ENCODE data around the gene CDCP2.

Gene CDCP2

DNA sequence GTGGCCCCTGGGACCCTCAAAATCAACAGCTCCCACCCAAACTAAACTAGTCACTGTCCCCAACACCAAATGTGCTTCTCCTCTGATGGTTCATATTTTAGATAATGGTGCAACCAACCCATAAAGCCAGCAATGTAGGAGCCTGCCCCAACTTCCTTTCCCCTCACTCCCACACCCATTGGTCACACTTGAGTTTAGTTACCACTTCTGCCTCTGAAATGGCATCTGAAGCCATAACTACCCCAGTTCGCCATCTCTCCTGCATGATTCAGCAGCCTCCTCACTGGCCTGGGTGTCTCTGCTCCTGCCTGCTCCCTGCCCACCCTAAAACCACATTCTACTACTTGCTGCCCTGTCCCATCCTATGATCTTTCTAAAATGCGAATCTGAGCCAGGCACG lies 3.4 kb upstream of the CDCP2 start:
- Histone ChIP-seq H2AFZ (ENCODE audit: low read length, unreplicated experiment) (no peak overlapping the region), H3K79me2 (ENCODE audit: control insufficient read depth, insufficient read depth, low read length, unreplicated experiment) (no peaks in the 10 kb centered on the region), H3K27ac (ENCODE audit: low read depth, low read length) (no peak overlapping the region), H3K36me3 (ENCODE audit: insufficient read depth, low read length) (no peaks in the 10 kb centered on the region), H3K27me3 (ENCODE audit: insufficient read depth, low read length) (no peaks in the 10 kb centered on the region), H3K4me3 (ENCODE audit: low read depth, low read length) (no peak overlapping the region), H3K4me1 (ENCODE audit: control insufficient read depth, insufficient read depth, low read length, unreplicated experiment) (peaks cover 21% of the 10 kb centered on the region)

DNA sequence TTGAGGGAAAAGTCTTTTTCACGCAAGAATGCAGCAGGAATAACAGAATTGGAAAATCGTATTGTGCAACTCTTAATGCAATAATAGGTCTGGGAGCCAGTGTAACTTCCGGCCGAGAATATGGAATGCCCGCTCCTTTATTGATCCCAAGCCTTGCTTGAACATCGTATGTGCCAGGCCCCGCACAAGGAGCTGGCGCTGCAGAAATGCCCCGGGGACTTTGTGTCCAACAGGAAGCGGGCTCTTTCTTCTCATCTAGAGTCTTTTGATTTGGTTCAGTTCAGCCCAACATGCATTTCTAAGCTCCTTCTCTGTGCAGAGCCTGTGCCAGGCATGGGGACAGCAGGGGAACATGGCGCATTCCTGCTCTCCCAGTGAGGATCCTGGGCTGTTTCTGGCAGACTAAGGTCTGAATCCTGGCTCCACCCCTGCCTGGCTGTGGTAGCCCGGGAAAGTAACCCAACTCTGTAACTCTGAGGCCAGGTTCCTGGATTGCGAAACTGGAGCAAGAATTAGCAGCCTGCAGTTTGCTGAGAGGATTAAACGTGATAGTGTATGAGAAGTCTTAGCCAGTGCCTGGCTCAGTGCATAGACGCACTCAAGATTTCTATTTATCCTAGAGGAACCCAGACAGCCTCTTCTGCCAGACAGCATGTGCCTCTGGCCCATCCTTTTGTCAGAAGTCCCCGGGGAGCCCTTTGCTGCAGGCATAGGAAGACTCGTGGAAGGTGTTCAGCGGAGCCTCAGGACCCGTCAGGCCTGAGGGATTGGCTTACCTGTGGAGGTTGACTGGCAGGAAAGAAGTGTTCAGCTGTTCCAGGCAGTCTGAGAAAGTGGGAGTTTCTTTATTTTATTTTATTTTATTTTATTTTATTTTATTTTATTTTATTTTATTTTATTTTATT lies 987 bp upstream of the CDCP2 start:
- H3K27ac ChIP-seq (ENCODE audit: low read depth, low read length) = no peak overlapping the region; the same call in 1 of the 2 replicates
- no peaks in the 10 kb centered on the region for H3K79me2 ChIP-seq (ENCODE audit: control insufficient read depth, insufficient read depth, low read length, unreplicated experiment)
- H3K36me3 ChIP-seq (ENCODE audit: insufficient read depth, low read length) = no peaks in the 10 kb centered on the region
- peak overlapping the region; percentile 56 for H3K4me3 ChIP-seq (ENCODE audit: low read depth, low read length)
- H3K27me3 ChIP-seq (ENCODE audit: insufficient read depth, low read length) = no peaks in the 10 kb centered on the region
- H2AFZ ChIP-seq (ENCODE audit: low read length, unreplicated experiment) = peak overlapping the region; percentile 4
- H3K4me1 ChIP-seq (ENCODE audit: control insufficient read depth, insufficient read depth, low read length, unreplicated experiment) = peaks cover 21% of the 10 kb centered on the region

DNA sequence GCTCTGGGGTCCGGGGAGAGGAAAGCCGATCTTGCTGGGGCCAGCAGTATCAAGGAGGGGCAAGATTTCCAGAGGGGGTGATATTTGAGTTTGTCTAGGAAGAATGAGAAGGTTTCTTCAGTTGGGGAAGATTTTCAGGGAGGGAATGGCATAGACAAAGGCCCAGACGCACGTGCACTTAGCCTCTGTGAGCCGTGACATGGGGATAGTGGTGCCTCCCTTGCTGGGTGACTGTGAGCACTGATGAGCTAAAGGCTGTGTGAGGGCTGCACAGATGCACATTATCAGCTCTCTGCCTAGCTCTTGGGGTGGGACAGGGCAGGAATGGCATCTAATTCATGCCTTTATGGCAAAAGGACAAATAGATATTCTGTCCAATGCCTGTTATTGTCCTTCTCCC lies 1.8 kb downstream of the CDCP2 start:
- Histone ChIP-seq H3K79me2 (ENCODE audit: control insufficient read depth, insufficient read depth, low read length, unreplicated experiment) (no peaks in the 10 kb centered on the region), H3K4me1 (ENCODE audit: control insufficient read depth, insufficient read depth, low read length, unreplicated experiment) (peaks cover 10% of the 10 kb centered on the region), H2AFZ (ENCODE audit: low read length, unreplicated experiment) (no peak overlapping the region), H3K27ac (ENCODE audit: low read depth, low read length) (no peak overlapping the region), H3K36me3 (ENCODE audit: insufficient read depth, low read length) (no peaks in the 10 kb centered on the region), H3K4me3 (ENCODE audit: low read depth, low read length) (no peak overlapping the region), H3K27me3 (ENCODE audit: insufficient read depth, low read length) (no peaks in the 10 kb centered on the region)

DNA sequence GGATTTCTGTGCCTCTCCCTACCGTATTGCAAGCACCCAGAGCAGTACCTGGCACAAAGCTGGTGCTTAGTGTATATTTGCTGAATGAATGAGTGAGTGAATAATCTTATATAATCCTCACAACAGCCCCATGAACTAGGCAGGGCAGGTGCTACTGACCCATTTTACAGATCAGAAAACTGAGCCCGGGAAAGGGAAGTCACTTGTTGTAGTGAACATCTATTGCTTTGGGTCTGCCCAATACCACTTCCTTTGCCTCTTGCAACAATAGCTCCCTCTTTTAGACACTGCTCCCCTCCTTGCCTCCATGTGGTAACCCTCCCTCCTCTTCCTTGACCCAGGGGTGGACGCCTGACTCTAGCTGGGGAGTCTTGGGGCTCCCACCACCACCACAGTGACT lies 3.1 kb downstream of the CDCP2 start:
- Histone ChIP-seq H3K4me3 (ENCODE audit: low read depth, low read length) (no peak overlapping the region), H3K27me3 (ENCODE audit: insufficient read depth, low read length) (no peaks in the 10 kb centered on the region), H3K79me2 (ENCODE audit: control insufficient read depth, insufficient read depth, low read length, unreplicated experiment) (no peaks in the 10 kb centered on the region), H3K36me3 (ENCODE audit: insufficient read depth, low read length) (no peaks in the 10 kb centered on the region), H3K27ac (ENCODE audit: low read depth, low read length) (no peak overlapping the region), H2AFZ (ENCODE audit: low read length, unreplicated experiment) (no peak overlapping the region), H3K4me1 (ENCODE audit: control insufficient read depth, insufficient read depth, low read length, unreplicated experiment) (peaks cover 10% of the 10 kb centered on the region)

DNA sequence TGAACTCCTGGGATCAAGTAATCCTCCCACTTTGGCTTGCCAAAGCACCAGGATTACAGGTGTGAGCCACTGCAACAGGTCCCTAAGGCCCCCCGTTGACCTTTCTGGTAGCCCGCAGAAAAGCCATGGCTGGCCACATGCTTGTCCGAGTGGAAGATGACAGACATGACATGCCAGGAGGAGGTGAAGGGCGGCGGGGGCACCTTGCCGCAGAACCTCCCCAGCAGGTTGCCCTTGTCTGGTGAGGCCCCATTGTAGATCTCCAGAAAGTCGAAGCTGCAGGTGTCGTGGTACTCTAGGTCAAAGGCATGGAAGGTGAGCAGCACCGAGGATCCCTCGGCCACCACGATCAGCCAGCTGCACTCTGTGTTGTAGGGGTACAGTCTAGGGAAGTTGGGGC lies 8.4 kb downstream of the CDCP2 start:
- H3K27me3 ChIP-seq (ENCODE audit: insufficient read depth, low read length) = no peaks in the 10 kb centered on the region
- no peaks in the 10 kb centered on the region for H3K36me3 ChIP-seq (ENCODE audit: insufficient read depth, low read length)
- no peaks in the 10 kb centered on the region for H3K79me2 ChIP-seq (ENCODE audit: control insufficient read depth, insufficient read depth, low read length, unreplicated experiment)
- H2AFZ ChIP-seq (ENCODE audit: low read length, unreplicated experiment) = no peak overlapping the region
- H3K4me1 ChIP-seq (ENCODE audit: control insufficient read depth, insufficient read depth, low read length, unreplicated experiment) = no peaks in the 10 kb centered on the region
- H3K4me3 ChIP-seq (ENCODE audit: low read depth, low read length) = no peak overlapping the region
- H3K27ac ChIP-seq (ENCODE audit: low read depth, low read length) = no peak overlapping the region

DNA sequence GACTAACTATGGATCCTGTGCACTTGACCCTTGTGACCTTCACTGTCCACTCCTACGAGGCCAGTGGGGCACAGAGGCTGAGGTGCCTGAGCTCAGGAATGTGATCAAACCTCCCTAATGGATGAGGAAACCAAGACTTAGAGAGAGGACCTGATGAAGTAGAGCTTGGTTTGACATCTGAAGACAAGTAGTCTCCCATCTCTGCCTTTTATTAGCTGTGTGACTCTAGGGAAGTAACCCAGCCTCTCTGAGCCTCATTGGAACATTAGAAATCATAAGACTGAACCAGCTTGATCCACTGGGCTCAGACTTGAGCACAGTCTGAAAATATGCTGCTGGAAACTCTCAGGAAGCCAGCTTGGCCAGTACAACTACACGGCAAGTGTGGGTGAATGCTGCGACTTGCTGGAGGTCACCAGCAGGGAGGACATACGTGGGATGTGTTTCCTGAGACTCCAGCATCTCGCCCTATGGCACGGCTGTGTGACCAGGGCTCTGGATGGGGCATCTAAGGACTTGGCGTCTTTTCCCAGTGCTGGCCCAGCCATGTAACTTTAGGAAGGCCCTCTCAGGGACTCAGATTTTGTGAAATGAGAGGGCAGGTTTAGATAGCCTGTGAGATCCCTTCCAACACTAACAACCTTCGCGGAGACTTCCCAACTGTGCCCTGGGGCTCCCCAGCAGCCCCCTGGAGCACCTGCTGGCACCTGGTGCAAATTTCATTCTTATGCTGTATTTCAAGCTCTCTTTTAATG lies 10.5 kb downstream of the CDCP2 start:
- Histone ChIP-seq H3K36me3 (ENCODE audit: insufficient read depth, low read length) (no peaks in the 10 kb centered on the region), H3K79me2 (ENCODE audit: control insufficient read depth, insufficient read depth, low read length, unreplicated experiment) (no peaks in the 10 kb centered on the region), H3K4me1 (ENCODE audit: control insufficient read depth, insufficient read depth, low read length, unreplicated experiment) (peaks cover 6% of the 10 kb centered on the region), H3K4me3 (ENCODE audit: low read depth, low read length) (no peak overlapping the region), H3K27me3 (ENCODE audit: insufficient read depth, low read length) (no peaks in the 10 kb centered on the region), H2AFZ (ENCODE audit: low read length, unreplicated experiment) (no peak overlapping the region), H3K27ac (ENCODE audit: low read depth, low read length) (no peak overlapping the region)

DNA sequence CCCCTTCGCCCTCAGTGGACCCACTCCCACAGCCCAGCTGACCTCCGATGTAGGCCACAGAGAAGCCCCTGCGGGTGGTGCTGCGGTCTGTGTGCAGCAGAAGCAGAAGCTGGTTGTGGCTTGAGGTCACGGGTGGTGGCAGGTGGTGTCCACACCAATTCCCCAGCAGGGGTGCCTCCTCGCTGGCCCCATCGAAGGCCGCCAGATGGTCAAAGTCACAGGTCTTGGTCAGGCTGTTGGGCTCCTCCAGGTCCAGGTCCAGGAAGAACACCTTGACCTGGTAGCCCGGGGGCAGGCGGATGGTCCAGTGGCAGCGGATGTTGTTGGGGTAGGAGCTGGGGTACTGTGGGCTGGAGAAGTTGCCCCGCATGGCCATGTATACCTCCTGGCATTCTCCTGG lies 13.1 kb downstream of the CDCP2 start:
- no peak overlapping the region for H2AFZ ChIP-seq (ENCODE audit: low read length, unreplicated experiment)
- no peaks in the 10 kb centered on the region for H3K79me2 ChIP-seq (ENCODE audit: control insufficient read depth, insufficient read depth, low read length, unreplicated experiment)
- no peak overlapping the region for H3K27ac ChIP-seq (ENCODE audit: low read depth, low read length)
- H3K4me3 ChIP-seq (ENCODE audit: low read depth, low read length) = no peak overlapping the region
- H3K36me3 ChIP-seq (ENCODE audit: insufficient read depth, low read length) = no peaks in the 10 kb centered on the region
- H3K27me3 ChIP-seq (ENCODE audit: insufficient read depth, low read length) = no peaks in the 10 kb centered on the region
- peaks cover 25% of the 10 kb centered on the region for H3K4me1 ChIP-seq (ENCODE audit: control insufficient read depth, insufficient read depth, low read length, unreplicated experiment)

DNA sequence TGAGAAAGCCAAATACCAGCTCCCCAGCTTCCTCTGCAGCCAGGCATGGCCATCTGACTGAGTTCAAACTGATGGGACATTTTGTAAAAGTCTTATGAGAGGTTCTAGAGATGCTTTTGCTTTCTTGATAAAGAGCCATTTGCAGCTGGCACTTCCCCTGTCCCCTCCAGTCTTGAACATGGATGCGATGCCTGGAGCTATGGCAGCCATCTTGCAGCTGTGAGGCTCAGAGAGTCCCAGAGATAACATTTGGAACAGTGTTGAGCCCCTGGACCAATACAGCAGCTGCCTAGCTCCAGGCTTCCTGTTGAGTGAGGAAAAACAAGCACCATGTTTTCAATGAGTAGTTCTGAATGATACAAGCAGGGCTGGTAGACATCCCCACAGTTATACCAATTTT lies 13.8 kb downstream of the CDCP2 start:
- no peak overlapping the region for H2AFZ ChIP-seq (ENCODE audit: low read length, unreplicated experiment)
- peaks cover 25% of the 10 kb centered on the region for H3K4me1 ChIP-seq (ENCODE audit: control insufficient read depth, insufficient read depth, low read length, unreplicated experiment)
- H3K27me3 ChIP-seq (ENCODE audit: insufficient read depth, low read length) = no peaks in the 10 kb centered on the region
- H3K4me3 ChIP-seq (ENCODE audit: low read depth, low read length) = no peak overlapping the region
- no peaks in the 10 kb centered on the region for H3K36me3 ChIP-seq (ENCODE audit: insufficient read depth, low read length)
- no peaks in the 10 kb centered on the region for H3K79me2 ChIP-seq (ENCODE audit: control insufficient read depth, insufficient read depth, low read length, unreplicated experiment)
- no peak overlapping the region for H3K27ac ChIP-seq (ENCODE audit: low read depth, low read length)

DNA sequence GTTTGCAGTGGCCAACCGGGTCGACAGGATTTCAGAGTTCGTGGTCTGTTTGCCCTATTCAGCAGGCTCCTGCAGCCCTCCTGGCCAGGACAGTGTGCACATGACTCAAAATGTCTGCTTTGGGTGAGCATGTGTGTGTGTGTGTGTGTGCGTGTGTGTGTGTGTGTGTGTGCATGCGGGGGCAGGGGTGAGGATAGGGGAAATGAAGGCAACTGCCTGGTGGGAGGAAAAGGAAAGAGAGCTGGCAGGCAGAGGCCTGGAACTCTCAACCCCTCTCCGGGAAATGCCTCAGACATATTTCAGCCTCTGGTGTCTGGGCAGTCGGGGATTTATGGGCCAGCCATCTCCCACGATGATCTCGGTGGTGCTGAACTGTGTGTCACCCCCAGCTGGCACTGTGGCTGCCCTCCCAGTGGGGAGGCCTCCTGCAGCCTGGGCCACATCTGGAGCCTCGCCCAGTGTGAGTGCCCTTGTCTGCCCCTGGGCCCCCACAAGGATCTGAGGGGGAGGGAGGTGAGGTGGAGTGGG lies 15.2 kb downstream of the CDCP2 start:
- H3K79me2 ChIP-seq (ENCODE audit: control insufficient read depth, insufficient read depth, low read length, unreplicated experiment) = no peaks in the 10 kb centered on the region
- H3K4me1 ChIP-seq (ENCODE audit: control insufficient read depth, insufficient read depth, low read length, unreplicated experiment) = peaks cover 25% of the 10 kb centered on the region
- no peak overlapping the region for H3K27ac ChIP-seq (ENCODE audit: low read depth, low read length)
- H2AFZ ChIP-seq (ENCODE audit: low read length, unreplicated experiment) = peak overlapping the region; percentile 25
- H3K4me3 ChIP-seq (ENCODE audit: low read depth, low read length) = no peak overlapping the region
- H3K27me3 ChIP-seq (ENCODE audit: insufficient read depth, low read length) = no peaks in the 10 kb centered on the region
- H3K36me3 ChIP-seq (ENCODE audit: insufficient read depth, low read length) = no peaks in the 10 kb centered on the region

DNA sequence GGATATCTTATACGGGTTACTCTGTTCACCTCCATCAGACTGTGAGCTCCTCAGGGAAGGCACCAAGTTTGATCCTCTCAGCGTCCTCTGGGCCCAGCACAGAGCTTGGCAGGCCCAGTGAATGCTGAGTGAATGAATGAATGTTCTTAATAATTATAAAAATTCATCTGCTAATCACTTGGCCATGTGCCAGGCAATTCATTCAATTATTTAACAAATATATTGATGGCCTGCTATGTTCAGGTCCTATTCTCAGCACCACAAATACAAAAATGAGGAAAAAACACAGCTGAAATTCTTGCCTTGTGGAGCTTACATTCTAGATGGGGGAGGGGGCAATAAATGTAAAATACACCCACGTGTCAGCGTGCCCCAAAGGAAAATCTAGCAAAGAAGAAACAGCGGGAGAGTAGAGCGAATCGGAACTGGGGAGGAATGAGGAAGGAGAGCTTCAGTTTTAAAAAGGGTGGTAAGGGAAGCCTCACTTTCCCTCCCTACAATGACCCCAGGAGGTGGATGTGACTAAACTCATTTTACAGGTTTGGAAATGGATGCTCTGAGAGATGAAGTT lies 15.8 kb downstream of the CDCP2 start:
- H3K27me3 ChIP-seq (ENCODE audit: insufficient read depth, low read length) = no peaks in the 10 kb centered on the region
- H3K27ac ChIP-seq (ENCODE audit: low read depth, low read length) = no peak overlapping the region
- H3K4me1 ChIP-seq (ENCODE audit: control insufficient read depth, insufficient read depth, low read length, unreplicated experiment) = peaks cover 25% of the 10 kb centered on the region
- H3K79me2 ChIP-seq (ENCODE audit: control insufficient read depth, insufficient read depth, low read length, unreplicated experiment) = no peaks in the 10 kb centered on the region
- H3K4me3 ChIP-seq (ENCODE audit: low read depth, low read length) = no peak overlapping the region
- no peaks in the 10 kb centered on the region for H3K36me3 ChIP-seq (ENCODE audit: insufficient read depth, low read length)
- H2AFZ ChIP-seq (ENCODE audit: low read length, unreplicated experiment) = peak overlapping the region; percentile 25
